ENCODE results near the gene CHSY1.
"Not testable (repeated sequence)": the region's sequence is repeated elsewhere in the genome, so short reads cannot be mapped to it uniquely, and the experiment has no call there.

CHSY1 gene

DNA sequence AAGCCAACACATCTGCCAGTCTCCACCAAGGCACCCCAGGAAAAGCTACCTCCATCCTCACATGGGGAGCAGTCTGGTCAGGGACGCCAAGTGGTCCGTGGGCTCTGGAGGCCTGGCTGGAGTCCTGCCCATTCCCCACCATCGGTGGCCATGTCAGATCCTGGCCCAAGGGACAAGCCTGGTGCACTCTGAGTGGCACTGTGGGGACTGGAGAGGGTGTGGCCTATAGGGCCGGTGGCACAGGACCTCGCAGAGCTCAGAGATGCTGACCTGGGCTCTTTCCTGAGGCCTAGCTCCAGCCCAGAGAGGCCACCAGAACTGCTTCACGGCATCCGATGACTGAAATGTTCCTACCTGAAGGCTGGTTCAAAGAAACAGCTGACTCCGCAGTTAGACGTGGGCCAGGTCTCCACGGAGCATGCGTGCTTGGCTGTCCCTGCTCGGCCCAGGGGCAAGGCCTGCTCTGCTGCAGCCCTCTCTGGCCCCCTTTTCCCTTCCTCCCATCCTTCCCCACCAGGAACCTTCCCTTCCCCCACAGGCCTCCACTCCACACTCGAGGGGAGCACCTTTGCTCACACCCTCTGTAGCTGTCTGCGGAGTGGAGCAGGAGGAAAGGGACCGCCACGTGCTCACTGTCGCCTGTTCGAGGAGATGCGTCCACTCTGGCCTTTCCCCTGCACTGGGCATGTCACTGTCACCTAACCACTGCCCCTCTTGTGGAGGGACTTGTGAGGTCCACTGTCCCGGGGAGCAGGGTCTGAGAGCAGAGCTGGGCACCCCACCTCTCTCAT, 119.3 kb downstream of the CHSY1 start:
- no peak for DNase-seq

DNA sequence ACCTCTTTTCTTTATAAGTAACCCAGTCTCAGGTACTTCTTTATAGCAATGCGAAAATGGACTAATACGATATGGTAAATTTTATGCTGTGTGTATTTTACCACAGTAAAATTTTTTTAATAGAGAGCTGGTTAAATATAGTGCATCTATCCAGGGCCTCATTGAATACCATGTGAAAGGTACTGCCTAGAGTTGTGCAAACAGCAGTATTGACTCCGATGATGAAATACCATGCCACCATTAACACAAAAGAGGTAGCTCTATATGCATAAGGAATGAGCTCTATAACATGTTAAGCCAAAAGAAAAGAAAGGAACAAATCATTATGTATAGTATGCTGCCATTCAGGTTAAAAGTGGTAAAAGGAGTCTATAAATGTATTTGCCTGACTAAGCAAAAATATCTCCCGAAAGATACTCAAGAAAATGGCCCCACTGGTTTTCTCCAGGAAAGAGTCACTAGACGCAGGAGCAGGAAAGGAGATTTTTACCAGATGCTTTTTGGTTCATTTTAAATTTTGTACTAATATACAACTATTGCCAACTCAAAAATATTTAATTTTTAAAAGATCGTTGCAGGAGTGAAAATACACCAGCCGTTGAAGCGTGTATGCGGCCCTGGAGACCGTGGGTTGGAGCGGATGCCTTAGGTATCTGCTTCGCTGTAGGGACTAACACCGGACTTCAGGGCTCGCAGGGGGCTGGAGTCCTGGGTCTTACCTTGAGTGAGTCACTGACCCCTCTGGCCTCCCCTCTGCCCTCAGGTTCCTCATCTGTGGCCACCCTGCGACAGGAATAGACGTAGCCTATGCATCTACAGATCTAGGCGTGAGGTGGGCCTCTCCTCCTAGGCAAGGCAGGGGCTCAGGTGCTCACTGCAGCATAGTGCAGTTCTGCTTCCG, 120.1 kb downstream of the CHSY1 start:
- DNase-seq, result no peak

DNA sequence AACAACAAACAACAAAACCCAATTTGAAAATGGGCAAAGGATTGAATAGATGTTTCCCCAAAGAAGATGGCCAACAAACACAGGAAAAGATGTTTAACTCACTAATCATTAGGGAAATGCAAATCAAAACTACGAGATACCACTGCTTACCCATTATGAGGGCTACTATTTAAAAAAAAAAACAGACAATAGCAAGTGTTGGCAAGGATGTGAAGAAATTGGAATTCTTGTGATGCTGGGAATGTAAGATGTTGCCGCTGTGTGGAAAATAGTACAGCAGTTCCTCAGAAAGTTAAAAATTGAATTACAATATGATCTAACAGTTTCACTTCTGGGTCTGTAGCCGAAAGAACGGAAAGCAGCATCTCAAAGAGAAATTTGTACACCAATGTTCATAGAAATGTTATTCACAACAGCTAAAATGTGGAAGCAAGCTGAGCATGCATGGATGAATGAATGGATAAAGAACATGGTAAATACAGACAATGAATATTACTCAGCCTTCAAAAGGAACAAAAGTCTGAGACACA, 121.9 kb downstream of the CHSY1 start:
- DNase-seq, result no peak

DNA sequence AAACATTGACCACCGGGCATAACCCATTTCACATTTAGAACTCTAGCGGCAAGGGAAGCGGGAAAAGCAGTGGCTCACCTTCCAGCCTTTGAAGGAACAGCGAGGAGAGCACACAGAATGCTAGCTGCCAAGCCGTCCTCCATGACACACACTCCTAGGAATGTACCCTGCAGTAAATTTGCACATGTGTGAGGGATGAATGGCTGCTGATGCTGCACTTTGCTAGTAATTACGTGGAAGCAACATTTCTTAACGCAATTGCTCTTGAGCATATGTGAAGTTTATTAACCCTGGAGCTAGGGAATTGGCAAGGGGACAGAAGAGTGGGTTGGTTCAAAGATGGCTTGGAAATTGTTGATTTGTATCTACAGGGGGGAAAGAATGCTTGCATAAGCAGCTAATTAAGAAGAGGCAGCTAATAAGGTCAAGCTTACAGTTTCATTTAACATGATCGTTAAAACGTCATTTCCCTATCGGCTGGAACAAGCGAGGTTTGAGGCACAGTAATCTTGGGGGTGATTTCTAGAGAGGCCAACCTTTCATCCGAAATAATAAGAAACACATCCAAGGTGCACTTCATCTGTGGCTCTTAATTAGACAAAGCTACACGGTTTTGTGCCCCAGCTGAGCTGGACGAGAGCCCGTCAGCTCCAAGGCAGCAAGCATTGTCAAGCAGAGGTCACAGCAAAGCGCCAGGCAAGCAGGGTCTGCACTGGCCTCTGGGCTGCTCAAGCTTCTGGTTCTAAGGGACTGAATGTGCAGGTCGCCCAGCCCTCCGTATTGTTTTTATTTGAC, 123.4 kb downstream of the CHSY1 start:
- DNase-seq, result peak; percentile 69

DNA sequence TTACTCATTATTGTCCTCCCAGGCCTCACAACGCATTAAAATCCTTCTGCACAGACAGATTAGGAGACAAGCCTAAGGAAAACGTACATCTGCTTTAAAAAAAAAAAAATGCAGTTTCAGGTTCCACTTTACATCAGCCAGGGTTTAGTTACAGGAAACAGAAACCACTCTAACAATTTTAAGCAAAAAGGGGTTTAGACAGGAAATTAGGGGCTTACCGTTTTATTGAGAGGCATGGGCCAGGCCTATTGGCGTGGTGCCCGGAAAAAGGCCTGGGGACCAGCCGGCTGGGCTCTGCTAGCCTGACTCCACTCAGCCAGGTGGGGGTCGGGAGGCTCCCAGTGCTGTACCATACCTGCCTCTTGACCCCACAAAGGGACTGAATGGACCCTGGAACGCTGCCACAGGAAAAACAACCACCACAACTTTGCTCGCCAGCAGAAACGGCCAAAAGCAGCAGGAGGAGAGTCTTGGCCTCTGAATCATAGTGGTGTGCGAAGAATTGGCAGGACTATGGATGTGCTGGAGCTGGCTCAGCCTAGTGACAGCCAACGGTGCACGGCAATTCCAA, 124.3 kb downstream of the CHSY1 start:
- peak; percentile 92 for DNase-seq

DNA sequence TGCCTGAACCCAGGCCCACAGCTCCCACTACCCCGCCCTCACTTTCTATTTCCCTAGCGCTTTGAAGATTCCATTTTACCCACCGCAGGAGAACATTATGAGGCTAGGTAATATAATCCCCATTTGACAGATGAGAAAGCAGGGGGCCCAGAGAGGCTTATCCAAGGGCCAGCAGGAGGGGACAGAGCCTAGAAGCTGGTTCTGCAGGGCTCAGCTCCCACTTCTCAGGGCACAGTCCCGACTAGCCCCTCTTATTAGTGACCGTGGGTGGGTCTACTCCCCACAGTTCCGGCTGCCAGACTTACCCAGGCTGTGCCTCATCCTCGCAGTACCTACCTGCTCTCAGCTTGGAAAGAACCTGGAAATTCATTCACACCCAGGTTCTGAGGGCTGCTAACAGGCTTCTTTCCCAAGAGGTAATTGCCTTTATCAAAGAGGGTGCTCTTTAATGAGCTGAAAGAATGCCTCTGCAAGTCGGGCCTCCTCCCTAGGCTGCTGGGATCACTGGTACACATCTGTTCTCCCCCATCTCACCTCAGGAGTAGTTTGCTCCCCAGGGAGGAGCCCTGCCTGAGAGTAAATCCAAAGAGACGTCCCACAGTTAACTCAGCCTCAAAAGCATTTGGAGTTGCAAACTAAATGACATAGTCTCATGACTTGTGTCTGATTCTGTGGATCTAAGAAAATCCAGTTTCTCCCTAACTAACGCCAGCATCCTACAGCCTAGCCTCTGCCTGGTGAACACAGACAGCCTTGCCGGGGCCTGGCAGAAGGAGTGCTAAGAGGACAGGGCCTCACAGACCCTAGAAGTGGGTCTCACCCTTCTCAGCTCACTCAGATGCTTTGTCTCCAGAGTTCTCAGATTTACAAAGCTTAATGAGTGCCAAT, 125.0 kb downstream of the CHSY1 start:
- peak; percentile 72 for DNase-seq

DNA sequence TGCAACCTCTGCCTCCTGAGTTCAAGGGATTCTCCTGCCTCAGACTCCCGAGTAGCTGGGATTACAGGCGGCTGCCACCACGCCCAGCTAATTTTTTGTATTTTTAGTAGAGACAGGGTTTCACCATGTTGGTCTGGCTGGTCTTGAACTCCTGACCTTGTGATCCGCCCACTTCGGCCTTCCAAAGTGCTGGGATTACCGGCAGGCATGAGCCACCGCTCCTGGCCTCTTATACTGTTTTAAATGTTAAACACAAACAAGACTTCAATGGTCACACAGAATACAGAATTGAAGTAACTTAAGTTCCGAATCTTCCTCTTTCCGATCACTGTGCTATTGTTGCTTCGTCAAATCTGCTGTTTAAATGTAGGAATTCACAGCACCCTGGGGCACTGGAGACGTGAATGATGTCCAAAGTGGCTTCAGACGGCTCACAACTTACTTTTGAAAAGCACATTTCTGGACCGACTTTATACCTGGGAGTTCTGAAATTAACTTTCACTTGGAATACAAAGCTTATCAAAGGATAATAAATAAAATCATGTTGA, 125.9 kb downstream of the CHSY1 start:
- not testable (repeated sequence) for DNase-seq
